GM19035 (cell line): ENCODE measurements around the gene ST6GALNAC4.
A peak's percentile ranks its signal among the peaks of the same experiment; 100 is the strongest.

Experiments used
- ATAC-seq: cut with Tn5 transposase; IDR thresholded peaks from one replicate; pipeline ENCODE4 v1.9.1; 2021; ENCODE audit not compliant: unreplicated experiment

The ST6GALNAC4 gene

DNA sequence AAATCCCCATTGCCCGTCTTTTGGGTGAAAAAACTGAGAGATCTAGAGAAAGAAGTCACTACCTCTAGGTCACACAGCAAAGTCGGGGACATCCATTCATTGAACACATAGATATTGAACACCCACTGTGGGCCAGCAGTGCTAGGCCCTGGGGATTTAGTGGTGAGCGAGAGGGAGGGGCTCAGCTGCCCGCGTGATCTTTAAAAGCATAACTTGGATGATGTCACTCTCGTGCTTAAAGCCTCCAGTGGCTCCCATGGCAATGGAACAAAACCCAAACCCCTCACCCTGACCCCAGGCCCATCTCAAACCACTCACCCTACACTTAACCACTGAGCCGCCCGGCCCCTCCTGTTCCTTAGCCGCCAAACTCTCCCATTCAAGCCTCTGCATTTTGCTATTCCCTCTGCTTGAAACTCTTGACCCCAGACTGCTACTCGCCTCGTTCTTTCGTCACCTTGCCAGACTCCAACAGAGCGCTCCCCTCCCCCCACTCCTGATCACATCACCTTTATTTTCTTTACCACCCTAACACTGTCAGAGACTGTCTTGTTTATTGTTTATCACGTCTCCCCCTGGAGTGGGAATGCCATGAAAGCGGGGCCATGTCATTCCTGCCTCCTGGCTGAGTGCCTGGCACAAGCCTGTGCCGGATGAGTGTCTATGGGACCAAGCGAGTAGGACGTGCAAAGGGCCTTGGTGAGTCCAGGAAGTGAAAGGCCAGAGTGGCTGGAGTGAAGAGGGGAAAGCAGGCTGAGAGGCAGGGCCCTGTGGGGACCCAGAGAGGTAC, 14.4 kb upstream of the ST6GALNAC4 start:
- peak; percentile 28 for ATAC-seq

DNA sequence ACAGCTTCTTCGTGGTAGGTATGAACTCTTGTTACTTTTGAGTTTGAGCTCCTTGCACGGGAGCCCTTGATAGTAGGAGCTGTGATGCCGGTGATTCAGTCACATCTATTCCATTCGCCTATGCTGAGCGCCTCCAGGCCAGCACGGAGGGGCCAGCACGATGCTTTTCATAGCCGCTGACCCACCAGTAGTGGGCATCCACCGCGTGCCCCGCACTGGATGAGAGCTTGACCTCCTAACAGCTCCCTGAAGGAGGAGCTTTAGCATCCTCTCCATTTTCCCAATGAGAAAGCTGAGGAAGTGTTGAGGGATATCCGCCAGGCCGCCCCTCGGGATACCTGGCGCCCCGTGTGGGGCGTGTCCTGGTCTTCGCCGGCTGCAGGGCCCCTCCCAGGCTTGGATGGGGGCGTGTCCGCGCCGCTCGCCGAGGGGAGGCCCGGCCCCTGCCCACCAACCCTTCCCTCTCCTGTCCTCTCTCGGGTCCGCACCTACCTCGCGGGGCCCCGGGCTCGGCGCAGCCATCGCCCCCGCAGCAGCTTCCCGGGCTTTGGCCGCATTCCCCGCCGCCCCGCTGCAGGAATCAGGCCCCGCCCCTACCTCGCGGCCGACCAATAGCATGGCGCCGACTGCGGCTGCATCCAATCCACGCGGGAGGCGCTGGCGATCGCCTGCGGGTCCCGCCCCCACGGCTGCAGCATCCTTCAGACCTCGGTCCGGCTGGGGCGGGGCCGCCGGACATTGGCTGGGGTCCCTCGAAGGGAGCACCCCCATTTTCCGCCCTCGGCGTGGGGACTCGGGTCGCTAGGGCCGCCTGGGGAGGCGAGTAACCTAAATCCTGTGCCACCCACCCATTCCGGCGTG, 13.6 kb upstream of the ST6GALNAC4 start, which contains the start of gene PIP5KL1:
Gene PIP5KL1, minus strand, starts transcription at position 547 of the 861 bp plus-strand sequence. Its CDS starts 25 bp downstream, at position 522.
- peak; percentile 84 for ATAC-seq

DNA sequence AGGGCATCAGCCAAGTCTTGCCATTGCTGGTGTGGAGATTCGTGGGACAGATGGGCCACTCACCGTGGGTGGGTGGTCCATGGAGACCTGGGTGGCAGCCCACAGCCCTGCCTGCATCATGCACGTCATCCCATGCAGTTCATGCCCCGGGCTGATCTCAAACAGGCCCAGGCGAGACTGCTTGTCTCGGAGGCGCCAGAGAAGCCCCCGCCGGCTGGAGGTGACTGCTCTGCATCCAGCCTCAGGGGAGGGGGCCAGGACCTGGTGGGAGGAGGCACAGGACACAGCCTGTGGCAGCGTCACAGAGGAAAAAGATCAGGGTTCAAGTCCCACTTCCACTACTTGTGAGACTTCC, 12.8 kb upstream of the ST6GALNAC4 start:
- no peak for ATAC-seq

DNA sequence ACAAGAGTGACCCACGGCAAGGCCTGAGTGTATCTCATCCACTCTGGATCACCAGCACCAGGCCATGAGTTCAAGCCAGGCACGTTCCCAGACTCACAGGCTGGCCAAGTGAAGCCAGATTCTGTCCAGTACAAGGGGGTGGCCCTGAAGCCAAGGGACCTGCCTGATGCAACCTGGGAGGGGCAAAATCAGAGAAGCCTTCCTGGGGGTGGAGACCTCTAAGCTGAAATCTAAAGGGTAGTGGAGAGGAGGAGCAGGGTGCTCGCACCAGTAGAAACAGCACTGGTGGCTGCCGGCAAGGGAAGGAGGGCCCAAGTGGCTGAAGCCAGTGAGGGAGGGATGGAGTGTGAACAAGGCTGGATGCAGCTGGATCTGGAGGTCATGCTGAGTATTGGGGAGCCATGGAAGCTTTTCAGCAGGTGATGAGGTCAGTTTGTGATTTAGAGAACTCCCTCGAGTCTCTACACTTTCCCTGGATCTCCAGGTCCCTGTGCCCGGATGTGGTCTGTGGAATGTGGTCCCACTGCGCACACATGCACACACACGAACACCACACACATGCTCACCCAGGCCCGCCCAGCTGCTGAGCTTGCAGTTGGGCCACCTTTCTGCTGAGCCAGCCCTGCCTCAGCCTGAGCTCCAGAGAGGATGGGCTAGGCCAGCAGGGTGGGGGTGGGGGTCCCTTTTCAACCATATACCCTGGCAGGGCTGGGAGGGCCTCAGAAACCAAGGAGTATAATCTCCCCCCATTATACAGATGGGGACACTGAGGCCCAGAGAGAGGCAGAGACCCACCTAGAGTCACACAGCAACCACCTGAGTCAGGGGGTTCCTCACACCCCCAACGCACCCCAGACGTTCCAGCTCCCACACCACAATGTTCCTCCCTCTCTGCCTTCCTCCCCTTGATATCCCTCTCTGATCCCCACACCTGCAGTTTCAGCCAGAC, 12.1 kb upstream of the ST6GALNAC4 start:
- no peak for ATAC-seq

DNA sequence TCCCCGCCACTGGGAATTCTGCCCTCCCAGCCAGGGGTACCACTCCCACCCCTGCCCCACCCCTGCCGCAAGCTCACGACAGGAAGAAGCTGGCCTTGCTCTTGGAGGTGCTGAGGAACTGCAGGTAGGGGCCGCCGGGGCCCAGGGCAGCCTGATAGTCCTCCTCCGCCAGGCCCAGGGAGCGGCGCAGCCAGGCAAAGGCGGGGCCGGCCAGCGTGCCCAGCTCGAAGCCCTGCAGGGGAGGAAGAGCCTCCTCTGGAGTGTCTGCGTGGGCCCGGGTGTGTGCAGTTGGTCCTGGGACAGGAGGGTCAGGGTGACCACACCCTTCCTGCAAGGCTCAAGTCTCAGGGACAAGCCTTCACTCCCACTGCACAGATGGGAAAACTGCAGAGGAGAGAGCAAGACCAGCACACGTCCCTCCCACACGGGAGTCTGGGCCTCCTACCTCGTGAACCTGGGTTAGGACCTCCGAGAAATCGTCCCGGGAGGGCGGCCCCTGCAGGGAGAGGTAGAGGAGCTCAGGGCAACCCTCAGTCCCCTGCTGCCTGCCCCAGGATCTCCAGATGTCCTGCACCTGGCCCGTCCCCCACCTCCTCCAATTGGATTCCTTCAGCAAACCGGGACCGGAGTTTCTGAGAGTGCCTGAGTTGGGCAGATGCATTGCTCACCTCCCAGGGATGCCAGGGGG, 11.3 kb upstream of the ST6GALNAC4 start:
- no peak for ATAC-seq

DNA sequence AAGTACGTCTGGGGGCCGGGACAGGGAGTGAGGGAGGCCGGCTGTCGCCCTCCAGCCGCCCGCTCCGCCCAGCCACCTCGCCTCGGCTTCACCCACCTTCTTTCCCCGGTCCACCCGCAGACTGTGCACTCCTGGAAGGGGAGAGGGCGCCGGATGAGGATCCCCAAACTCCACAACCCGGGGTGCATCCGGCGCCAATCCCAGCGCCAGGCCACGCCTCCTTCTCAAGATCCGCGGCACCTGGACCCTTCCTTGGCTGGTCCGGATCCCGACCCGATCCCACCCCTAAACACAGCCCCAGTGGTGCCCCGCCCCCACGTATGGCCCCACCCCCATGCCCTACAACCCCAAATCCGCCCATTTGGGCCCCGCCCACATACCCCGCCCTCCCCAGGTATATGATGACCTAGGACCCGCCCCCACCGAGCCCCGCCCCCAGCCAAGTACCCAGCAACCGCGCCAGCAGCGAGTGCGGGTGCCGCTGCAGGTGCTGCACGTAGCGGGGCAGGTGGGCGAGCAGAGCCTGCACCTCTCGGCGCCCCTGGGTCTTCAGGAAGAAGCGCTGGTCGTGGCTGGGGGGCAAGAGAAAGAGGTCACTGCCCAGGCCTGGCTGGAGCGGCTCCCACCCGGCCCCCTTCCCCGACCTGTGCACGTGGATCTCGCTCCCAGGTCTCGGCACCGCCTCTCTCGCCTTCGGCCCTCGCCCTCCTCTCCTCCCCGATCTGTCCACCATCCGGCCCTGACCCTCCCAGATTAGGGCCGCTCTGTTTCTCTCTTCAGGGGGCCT, 10.6 kb upstream of the ST6GALNAC4 start:
- no peak for ATAC-seq

DNA sequence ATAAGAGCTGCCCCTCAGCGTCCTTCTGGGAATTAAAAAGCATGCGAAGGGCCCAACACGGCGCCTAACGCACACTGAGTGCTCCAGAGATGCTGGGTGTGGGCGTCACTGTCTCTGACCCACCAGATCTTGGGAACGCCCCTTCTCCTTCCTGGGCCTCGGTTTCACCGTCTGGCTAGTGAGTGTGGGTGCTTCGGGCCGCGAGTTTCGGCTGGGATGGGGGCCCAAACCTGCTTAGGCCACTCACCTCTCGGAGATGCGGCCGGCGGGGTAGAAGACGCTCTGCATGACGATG, 10.0 kb upstream of the ST6GALNAC4 start:
- ATAC-seq = no peak

DNA sequence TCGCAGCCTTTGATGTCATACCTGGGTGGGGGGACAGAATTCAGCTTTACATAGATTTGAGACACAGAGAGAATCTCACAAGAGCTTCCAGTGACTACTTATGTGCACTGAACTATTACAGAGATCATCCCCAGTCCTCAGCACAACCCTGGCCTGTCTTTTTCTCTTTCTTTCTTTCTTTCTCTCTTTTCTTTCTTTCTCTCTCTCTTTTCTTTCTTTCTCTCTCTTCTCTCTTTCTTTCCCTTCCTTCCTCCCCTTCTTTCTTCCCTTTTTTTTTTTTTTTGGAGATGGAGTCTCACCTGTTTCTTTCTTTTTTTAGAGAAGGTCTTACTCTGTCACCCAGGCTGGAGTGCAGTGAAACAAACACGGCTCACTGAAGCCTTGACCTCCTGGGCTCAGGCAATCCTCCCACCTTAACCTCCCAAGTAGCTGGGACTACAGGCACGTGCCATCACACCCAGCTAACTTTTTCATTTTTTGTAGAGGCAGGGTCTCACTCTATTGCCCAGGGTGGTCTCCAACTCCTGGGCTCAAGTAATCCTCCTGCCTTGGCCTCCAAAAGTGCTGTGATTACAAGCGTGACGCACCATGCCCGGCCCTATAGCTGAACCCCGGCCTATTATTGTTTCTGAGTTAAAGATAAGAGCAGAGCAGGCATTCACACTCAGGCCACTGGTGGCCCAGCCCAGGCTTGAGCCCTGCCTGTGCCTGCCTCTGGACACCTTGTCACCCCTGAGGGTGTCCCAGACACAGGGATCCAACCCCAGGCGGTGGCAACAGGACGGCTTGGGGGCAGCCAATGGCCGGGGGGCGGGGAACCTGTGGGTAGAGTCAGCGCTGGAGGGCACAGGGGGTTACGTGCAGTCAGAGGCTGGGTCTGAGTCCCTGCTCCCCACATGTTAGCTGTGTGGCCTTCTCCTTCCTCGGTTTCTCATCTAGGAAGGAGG, 9.4 kb upstream of the ST6GALNAC4 start:
- no peak for ATAC-seq

DNA sequence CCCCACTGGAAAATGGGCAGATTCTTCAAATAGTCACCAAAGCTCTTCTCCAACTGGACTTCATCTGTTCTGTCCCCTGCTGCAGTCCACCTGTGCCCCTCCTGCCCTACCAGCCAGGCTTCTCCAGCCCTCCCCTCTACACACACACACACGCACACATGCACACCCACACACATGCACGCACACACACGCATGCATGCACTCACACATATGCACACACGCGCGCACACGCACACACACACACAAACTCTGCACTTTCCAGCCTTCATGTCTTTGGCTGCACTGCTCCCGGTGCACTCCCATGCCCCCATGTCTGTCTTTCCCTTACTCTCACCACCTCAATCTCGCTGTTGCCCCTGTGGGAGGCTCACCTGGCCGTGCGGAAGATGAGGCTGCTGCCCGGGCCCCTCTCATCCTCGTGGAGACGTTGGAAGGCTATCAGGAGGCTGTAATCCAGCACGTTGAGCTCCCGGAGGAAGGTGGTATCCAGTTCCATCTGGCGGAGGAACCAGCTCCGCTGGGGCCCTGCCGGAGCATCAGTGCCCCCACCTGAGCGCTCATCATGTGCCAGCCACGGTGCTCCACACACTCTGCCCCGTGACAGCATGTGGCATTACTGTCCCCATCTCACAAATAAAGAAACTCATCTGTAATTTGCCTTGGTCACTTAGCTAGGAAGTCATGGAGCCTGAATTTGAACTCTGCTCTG, 8.0 kb upstream of the ST6GALNAC4 start:
- no peak for ATAC-seq

DNA sequence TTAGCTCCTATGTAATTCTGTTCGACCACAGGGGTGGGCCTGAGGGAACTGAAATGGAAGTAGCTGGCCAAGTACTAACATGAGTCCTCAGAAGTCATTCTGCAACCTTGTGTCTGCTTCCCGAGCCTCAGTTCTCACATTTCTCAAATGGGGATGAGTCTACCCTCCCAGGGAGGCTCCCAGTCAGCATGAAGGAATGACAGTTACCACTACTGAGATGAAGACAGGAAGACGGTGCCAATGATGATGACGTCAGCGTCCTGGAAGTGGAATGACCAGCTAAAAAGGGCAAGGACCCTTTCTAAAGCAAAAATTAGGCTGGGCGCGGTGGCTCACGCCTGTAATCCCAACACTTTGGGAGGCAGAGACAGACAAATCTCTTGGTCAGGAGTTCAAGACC, 6.9 kb upstream of the ST6GALNAC4 start:
- no peak for ATAC-seq

DNA sequence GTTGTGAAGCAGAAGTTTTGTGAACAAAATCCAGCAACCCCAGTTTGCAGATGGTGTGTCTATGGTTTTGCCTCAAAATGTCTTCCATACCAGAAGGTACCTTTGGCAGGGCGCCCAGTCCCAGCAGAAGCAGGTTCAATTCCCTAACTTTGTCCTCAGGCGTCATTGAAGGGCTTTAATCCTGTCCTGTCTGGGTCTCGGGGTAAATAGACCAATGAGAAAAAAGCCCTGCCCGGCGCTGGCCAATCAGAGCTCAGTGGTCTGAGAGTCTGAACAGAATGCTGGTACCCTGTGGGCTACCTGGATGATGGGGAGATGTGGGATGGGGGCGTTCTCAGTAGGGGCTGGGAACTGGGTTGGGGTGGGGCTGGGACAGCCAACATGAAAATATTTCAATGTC, 6.2 kb upstream of the ST6GALNAC4 start:
- ATAC-seq = no peak

DNA sequence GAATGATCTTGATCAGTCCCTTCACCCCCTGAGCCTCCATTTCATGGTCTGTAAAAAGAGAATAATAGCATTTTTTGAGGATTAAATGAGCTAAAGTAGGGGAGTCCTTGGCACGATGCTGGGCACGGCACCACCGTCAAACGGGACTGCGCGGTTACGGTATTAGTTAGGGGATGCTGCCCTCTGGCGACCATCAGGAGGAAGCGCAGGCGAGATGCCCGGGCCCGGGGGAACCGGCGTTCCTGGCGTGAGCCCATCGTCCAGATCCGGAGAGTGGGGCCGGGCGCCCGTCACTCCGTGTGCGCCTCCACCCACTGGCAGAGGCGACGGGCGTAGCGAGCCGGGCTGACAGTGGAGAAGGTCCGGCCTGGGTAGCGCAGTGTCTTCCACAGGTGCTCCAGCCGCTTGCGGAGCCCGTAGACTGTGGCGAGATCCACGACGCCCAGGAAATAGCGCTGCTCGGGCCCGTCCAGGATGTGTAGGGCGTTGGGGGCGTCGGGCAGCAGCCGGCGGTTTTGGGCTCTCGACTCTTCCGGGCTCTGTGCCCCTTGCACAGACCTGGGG, 4.8 kb upstream of the ST6GALNAC4 start:
- no peak for ATAC-seq

DNA sequence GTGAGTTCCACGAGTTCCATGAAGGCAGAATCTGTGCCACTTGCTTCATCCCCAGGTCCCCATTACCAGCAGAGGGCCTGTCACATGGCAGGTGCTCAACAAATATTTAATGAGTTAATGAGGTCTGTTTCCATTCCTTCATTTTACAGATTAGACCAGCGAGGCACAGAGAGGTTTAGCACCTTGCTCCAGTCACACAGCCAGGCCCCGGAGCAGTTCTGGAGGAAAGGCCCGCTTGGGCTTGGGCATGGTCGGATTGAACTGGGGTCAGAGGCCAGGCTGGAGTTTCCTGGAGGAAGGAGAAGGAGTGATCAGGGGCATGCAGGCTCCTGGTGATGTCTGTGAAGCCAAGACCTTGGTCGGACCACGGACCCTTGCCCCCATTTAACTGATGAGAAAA, 4.0 kb upstream of the ST6GALNAC4 start:
- ATAC-seq = no peak

DNA sequence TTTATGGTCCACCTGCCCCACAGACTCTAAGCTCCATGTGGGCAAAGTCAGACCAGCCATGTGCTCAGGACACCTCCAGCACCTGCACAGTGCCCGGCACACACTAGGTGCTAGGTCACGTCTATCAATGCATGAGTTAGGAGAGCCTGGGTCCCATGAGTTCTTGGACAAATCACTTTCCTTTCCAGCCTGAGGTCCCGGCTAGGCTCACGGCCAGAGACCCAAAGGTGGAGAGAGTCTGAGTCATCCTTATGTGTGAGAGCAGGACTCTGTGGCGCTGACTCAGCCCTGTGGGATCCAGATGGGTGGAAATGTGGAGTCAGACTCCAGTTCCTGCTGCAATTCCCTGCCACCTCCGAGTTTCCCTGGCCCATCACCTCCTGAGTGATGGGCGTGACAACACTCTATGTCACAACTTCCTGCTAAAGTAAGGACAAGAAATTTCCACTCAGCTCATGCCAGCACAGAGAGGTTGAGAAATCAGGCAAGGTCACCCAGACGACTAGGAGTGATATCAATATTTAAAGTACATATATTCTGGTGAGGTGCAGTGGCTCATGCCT, 2.5 kb upstream of the ST6GALNAC4 start:
- ATAC-seq = no peak

DNA sequence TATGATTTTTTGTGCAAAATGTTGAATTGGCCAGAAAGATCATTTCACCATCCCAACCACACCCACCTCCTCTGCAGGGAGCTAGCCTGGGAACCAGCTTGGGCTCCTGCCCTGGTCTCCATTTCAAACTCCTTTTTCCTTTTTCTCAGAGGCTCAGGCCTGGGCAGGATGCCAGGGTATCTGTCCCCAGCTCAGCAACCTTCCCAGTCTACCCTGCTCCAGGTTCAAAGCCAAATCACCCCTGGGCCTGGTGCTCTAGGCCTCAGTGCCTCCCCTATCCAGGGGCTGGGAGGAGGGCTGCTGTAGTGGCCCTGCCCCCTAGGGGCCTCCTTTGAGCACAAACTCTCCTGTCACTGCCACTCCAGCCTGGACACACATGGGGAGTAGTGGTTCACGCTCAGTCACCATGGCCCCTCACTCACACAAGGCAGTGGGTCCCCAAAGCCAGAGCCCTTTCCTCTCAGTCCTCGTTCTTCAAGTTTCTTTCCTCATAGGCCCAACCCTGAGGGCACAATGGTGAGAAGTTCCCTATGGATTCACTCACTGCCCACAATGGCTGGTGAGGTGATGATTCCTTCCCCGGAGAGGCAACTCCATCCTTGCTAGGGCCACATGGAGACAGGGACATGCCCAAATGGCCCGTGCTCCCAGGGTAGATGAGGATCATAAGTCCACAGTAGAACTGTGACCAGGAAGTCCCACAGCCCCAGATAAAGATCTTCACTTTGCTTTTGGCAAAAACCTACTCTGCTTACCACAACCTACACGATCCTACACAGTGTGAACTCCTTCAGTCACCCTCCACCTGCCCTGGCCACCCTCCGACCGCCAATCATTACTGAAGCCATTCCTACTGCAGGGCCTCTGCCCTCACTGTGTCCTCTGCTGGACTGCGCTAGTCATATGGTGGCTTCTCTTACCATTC, 1.6 kb upstream of the ST6GALNAC4 start:
- no peak for ATAC-seq

DNA sequence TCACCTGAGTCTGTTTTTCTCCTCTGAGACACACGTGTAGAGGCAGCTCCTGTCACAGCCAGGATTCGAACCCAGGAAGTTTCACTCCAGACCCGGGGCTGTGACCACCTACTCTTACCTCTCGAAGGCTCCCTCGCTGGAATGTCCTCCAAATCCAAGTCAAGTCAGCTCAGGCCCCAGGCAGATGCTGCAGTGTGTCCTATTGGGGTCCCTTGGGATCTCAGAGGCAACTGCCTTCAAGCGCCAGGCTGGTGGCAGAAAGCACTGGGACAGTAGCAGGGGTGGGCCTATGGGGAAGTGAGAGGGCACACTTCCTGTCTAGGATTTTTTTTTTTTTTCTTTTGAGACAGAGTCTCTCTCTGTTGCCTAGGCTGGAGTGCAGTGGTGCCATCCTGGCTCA, 762 bp upstream of the ST6GALNAC4 start:
- no peak for ATAC-seq
